Keratinocyte (primary cell): Measurements from ENCODE around the gene PXYLP1.

Experiments used
- EZH2 ChIP-seq: IDR thresholded peaks from one replicate; pipeline ENCODE4 v1.6.1; 2012; ENCODE audit warnings: inconsistent platforms, mild to moderate bottlenecking, low read length, moderate library complexity
- TF ChIP-seq, protein P1 (sequence below), 3 experiments: IDR thresholded peaks in 1 of 3; conservative IDR thresholded peaks in 1 of 3; optimal IDR thresholded peaks in 1 of 3; 2 replicates in 2 of 3; 3 replicates in 1 of 3; pipeline versions ENCODE3 to v1.5.1; 2011; ENCODE audit warnings: low read length in 3 of 3, mild to moderate bottlenecking in 3 of 3, moderate library complexity in 2 of 3, control low read depth in 1 of 3, inconsistent platforms in 1 of 3; ENCODE audit not compliant: insufficient read depth in 2 of 3; ENCODE audit errors: extremely low read depth in 1 of 3

GRCh38 chr3:141316851-141317250, 85.2 kb downstream of the PXYLP1 start:
- TF ChIP-seq, protein P1, sequence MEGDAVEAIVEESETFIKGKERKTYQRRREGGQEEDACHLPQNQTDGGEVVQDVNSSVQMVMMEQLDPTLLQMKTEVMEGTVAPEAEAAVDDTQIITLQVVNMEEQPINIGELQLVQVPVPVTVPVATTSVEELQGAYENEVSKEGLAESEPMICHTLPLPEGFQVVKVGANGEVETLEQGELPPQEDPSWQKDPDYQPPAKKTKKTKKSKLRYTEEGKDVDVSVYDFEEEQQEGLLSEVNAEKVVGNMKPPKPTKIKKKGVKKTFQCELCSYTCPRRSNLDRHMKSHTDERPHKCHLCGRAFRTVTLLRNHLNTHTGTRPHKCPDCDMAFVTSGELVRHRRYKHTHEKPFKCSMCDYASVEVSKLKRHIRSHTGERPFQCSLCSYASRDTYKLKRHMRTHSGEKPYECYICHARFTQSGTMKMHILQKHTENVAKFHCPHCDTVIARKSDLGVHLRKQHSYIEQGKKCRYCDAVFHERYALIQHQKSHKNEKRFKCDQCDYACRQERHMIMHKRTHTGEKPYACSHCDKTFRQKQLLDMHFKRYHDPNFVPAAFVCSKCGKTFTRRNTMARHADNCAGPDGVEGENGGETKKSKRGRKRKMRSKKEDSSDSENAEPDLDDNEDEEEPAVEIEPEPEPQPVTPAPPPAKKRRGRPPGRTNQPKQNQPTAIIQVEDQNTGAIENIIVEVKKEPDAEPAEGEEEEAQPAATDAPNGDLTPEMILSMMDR (optimal IDR thresholded peaks at IDR 0.05 in 1 of 3, IDR thresholded peaks at IDR 0.05 in 1 of 3, conservative IDR thresholded peaks at IDR 0.05 in 1 of 3; ENCODE audit: extremely low read depth in 1 of 3, insufficient read depth in 2 of 3, low read length in 3 of 3), result no peak
- TF ChIP-seq EZH2, result no peak
